SK-N-MC (cell line): Measurements from ENCODE around the gene RBPJL.
A peak's percentile ranks its signal among the peaks of the same experiment; 100 is the strongest.

Source experiments
- DNase-seq: peaks from one replicate; pipeline ENCODE4 v3.0.0-alpha.2; 2011; ENCODE audit warnings: low read depth, low spot score
- H3K27ac ChIP-seq: fragments of 200-600 bp; sonication (generic); 2 replicates; pipeline ENCODE4 v1.5.1; 2016; ENCODE audit warnings: mixed run types
- H3K36me3 ChIP-seq: fragments of 200-600 bp; sonication (generic); 2 replicates; pipeline ENCODE4 v1.6.1; 2017; ENCODE audit warnings: antibody characterized with exemption, low read length, mixed read lengths; ENCODE audit not compliant: insufficient read depth
- H3K4me3 ChIP-seq: fragments of 200-600 bp; sonication (generic); 2 replicates; pipeline ENCODE4 v1.5.1; 2016
- H3K9ac ChIP-seq: fragments of 200-600 bp; sonication (generic); 2 replicates; pipeline ENCODE4 v1.8.0; 2017; ENCODE audit warnings: mixed run types, mixed read lengths; ENCODE audit not compliant: insufficient read length
- H3K9me3 ChIP-seq: fragments of 200-600 bp; sonication (generic); 2 replicates; pipeline ENCODE4 v1.6.1; 2017; ENCODE audit warnings: low read depth, mild to moderate bottlenecking, antibody characterized with exemption, low read length, moderate library complexity, mixed read lengths
- EZH2 ChIP-seq: fragments of 200-600 bp; sonication (generic); IDR thresholded peaks from one replicate; pipeline ENCODE4 v1.6.1; 2017; ENCODE audit warnings: antibody characterized with exemption
- FOXP2 ChIP-seq: optimal IDR thresholded peaks from 2 replicates; pipeline ENCODE3; 2011; ENCODE audit warnings: mild to moderate bottlenecking, moderate library complexity; ENCODE audit not compliant: insufficient read depth; ENCODE audit errors: extremely low read length, control extremely low read depth
- POLR2AphosphoS5 ChIP-seq: IDR thresholded peaks from 2 replicates; pipeline ENCODE4 v1.6.1; 2012; ENCODE audit warnings: mild to moderate bottlenecking, low read depth, low read length, borderline replicate concordance

RBPJL gene

GRCh38 chr20:45309075-45309474 lies 2.4 kb downstream of the RBPJL start:
- H3K9ac ChIP-seq: no peak overlapping the region
- no peak overlapping the region for H3K4me3 ChIP-seq
- no peaks in the 10 kb centered on the region for H3K9me3 ChIP-seq
- no peak for TF ChIP-seq POLR2AphosphoS5
- no peak for TF ChIP-seq FOXP2
- TF ChIP-seq EZH2: no peak
- H3K27ac ChIP-seq: no peak overlapping the region
- no peaks in the 10 kb centered on the region for H3K36me3 ChIP-seq
- DNase-seq: no peak

GRCh38 chr20:45311589-45312211 lies 5.1 kb downstream of the RBPJL start:
- H3K4me3 ChIP-seq: no peak overlapping the region
- no peaks in the 10 kb centered on the region for H3K36me3 ChIP-seq
- H3K9me3 ChIP-seq: no peaks in the 10 kb centered on the region
- TF ChIP-seq FOXP2: no peak
- TF ChIP-seq POLR2AphosphoS5: no peak
- no peak for TF ChIP-seq EZH2
- no peak overlapping the region for H3K9ac ChIP-seq
- no peak overlapping the region for H3K27ac ChIP-seq
- no peak for DNase-seq

GRCh38 chr20:45312241-45312640 lies 5.6 kb downstream of the RBPJL start:
- no peak overlapping the region for H3K27ac ChIP-seq
- no peak for TF ChIP-seq POLR2AphosphoS5
- TF ChIP-seq EZH2: no peak
- no peak for TF ChIP-seq FOXP2
- DNase-seq: no peak
- H3K9ac ChIP-seq: no peak overlapping the region
- H3K9me3 ChIP-seq: no peaks in the 10 kb centered on the region
- H3K4me3 ChIP-seq: no peak overlapping the region
- H3K36me3 ChIP-seq: no peaks in the 10 kb centered on the region

DNA sequence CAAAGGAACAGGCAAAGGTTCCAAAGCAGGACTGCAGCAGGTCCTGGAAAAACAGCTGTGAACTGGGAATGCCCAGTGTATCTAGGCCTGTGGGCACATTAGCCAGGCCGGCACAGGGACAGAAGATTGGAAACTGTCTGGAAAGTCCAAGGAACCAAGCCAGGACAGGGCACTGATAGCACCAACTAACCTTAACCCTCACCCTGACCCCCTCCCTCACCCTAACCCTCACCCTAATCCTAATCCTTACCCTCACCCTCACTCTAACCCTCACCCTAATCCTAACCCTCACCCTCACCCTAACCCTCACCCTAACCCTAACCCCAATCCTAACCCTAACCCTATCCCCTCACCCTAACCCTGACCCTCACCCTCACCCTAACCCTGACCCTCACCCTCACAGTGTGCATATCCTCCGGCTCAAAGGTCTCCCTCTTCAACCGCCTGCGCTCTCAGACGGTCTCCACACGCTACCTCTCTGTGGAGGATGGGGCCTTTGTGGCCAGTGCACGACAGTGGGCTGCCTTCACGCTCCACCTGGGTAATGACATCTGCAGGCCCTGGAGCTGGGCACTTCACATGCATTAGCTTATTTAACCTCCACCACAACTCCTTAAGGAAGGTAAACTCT lies 6.5 kb downstream of the RBPJL start:
- H3K27ac ChIP-seq: no peak overlapping the region
- no peaks in the 10 kb centered on the region for H3K9me3 ChIP-seq
- TF ChIP-seq POLR2AphosphoS5: no peak
- TF ChIP-seq FOXP2: no peak
- no peak for TF ChIP-seq EZH2
- H3K36me3 ChIP-seq: no peaks in the 10 kb centered on the region
- H3K9ac ChIP-seq: no peak overlapping the region
- DNase-seq: no peak
- no peak overlapping the region for H3K4me3 ChIP-seq

GRCh38 chr20:45313943-45314342 lies 7.3 kb downstream of the RBPJL start:
- no peak overlapping the region for H3K4me3 ChIP-seq
- TF ChIP-seq POLR2AphosphoS5: no peak
- H3K9me3 ChIP-seq: no peaks in the 10 kb centered on the region
- DNase-seq: no peak
- no peaks in the 10 kb centered on the region for H3K36me3 ChIP-seq
- H3K27ac ChIP-seq: no peak overlapping the region
- H3K9ac ChIP-seq: no peak overlapping the region

DNA sequence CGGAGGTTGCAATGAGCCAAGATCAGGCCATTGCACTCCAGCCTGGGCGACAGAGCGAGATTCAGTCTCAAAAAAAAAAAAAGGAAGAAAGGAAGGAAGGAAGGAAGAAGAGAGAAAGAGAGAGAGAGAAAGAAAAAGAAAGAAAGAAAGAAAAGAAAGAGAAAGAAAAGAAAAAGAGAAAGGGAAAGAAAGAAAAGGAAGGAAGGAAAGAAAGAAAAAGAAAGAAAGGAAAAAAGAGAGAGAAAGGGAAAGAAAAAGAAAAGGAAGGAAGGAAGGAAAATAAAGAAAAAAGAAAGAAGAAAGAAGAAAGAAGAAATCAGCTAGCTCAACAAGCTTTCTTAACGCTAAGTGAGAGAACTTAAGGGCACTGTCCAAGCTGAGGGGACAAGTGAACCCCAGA lies 9.0 kb downstream of the RBPJL start:
- no peaks in the 10 kb centered on the region for H3K9me3 ChIP-seq
- no peak overlapping the region for H3K4me3 ChIP-seq
- no peak overlapping the region for H3K9ac ChIP-seq
- TF ChIP-seq EZH2: no peak
- TF ChIP-seq POLR2AphosphoS5: no peak
- TF ChIP-seq FOXP2: no peak
- no peaks in the 10 kb centered on the region for H3K36me3 ChIP-seq
- no peak for DNase-seq
- no peak overlapping the region for H3K27ac ChIP-seq

GRCh38 chr20:45316150-45317080 lies 9.8 kb downstream of the RBPJL start:
- Histone ChIP-seq H3K4me3 (no peak overlapping the region), H3K36me3 (no peaks in the 10 kb centered on the region), H3K9me3 (no peaks in the 10 kb centered on the region), H3K9ac (no peak overlapping the region), H3K27ac (no peak overlapping the region)
- no peak for DNase-seq
- TF ChIP-seq EZH2 (no peak), POLR2AphosphoS5 (no peak), FOXP2 (no peak)

GRCh38 chr20:45317826-45318225 lies 11.2 kb downstream of the RBPJL start:
- no peak for DNase-seq

DNA sequence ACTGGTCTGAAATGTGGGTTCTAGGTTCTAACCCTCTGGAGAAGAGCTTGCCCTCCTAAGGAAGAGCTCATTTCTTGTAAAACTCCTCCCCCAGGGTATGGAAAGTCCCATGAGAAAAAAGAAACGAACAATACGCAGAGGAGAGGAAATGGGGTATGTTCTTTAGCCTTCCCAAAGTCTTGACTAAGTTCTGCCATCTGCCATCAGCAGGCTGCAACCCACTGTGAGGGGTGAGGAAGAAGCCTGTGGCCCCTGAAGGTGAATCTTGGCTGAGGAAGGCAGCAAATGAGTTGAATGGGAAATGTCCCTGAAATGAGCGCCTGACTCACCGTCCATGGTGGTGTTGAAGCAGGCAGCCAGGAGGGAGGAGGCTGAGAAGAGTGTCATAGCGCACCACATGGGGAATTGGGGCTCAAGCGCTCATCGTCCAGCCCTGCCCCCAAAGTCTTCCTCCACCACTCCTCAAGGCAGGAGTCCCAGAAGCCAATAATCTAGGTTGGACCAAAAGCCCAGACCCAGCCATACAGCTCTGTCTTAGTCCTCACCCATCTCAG lies 11.8 kb downstream of the RBPJL start:
- TF ChIP-seq POLR2AphosphoS5: no peak
- TF ChIP-seq EZH2: no peak
- no peak for TF ChIP-seq FOXP2
- Histone ChIP-seq H3K27ac (peak overlapping the region; percentile 97), H3K9ac (peak overlapping the region; percentile 53), H3K36me3 (no peaks in the 10 kb centered on the region), H3K4me3 (peak overlapping the region; percentile 60), H3K9me3 (no peaks in the 10 kb centered on the region)
- DNase-seq: no peak

More at GRCh38 chr20:45317826-45318225, 11.2 kb downstream of the RBPJL start:
- H3K9me3 ChIP-seq: no peaks in the 10 kb centered on the region
- no peak overlapping the region; the same call in 1 of the 2 replicates for H3K4me3 ChIP-seq
- no peak overlapping the region for H3K9ac ChIP-seq
- no peak for TF ChIP-seq POLR2AphosphoS5
- no peak for TF ChIP-seq FOXP2
- TF ChIP-seq EZH2: no peak
- no peaks in the 10 kb centered on the region for H3K36me3 ChIP-seq
- no peak overlapping the region for H3K27ac ChIP-seq
